B cell (primary cell): ENCODE results near the gene EML1. TPM values are rescaled to one million over a fixed set of nuclear protein-coding genes. Genes with fewer than 3 reads are reported as not detected.

Experiments
- ATAC-seq: fragments of 200-7000 bp; cut with Tn5 transposase; one replicate; pipeline ENCODE4 v1.10.0; 2021; ENCODE audit warnings: low read depth, mild to moderate bottlenecking, moderate number of reproducible peaks, moderate library complexity
- CTCF ChIA-PET: fragments of 350-600 bp; sonication (Branson Sonifier 250); formaldehyde crosslinking; loops from one replicate; lab custom pipeline; 2021; ENCODE audit warnings: antibody characterized with exemption, inconsistent platforms; lab: Charles Lee
- POLR2A ChIA-PET: fragments of 350-600 bp; sonication (Branson Sonifier 250); formaldehyde crosslinking; loops from one replicate; lab custom pipeline; 2021; ENCODE audit warnings: antibody characterized with exemption; lab: Charles Lee
- DNase-seq: peaks from one replicate; pipeline ENCODE4 v3.0.0; 2013
- H2AFZ ChIP-seq: 2 replicates; pipeline ENCODE4 v1.6.1; 2012; ENCODE audit warnings: mild to moderate bottlenecking, low read depth, low read length; ENCODE audit not compliant: insufficient read depth, poor library complexity, severe bottlenecking
- H3K27ac ChIP-seq, 2 donors: 1 replicate in 1 of 2; 2 replicates in 1 of 2; pipeline ENCODE4 v1.5.1; 2012 to 2013; ENCODE audit warnings: low read length in 2 of 2, mild to moderate bottlenecking in 2 of 2, moderate library complexity in 1 of 2
- H3K27me3 ChIP-seq, 4 experiments: fragments of 200-600 bp in 1 of 4; sonication (generic) in 1 of 4; replicated peaks in 1 of 4; 1 replicate in 2 of 4; 2 replicates in 2 of 4; pipeline versions ENCODE4 v1.6.1 to v1.7.0; 2013 to 2016; ENCODE audit warnings: low read length in 3 of 4, mild to moderate bottlenecking in 2 of 4, mixed read lengths in 1 of 4, moderate library complexity in 1 of 4; ENCODE audit not compliant: insufficient read depth in 4 of 4, control insufficient read depth in 3 of 4; ENCODE audit errors: control extremely low read depth in 1 of 4
- H3K36me3 ChIP-seq, 2 experiments: replicated peaks in 1 of 2; 1 replicate in 1 of 2; 2 replicates in 1 of 2; pipeline versions ENCODE4 v1.6.1 to v1.7.1; 2013; ENCODE audit warnings: low read length in 1 of 2; ENCODE audit not compliant: insufficient read depth in 2 of 2, control insufficient read depth in 1 of 2; ENCODE audit errors: control extremely low read depth in 1 of 2, extremely low read depth in 1 of 2
- H3K4me1 ChIP-seq, 2 donors: fragments of 200-600 bp in 1 of 2; sonication (generic) in 1 of 2; 1 replicate in 1 of 2; 2 replicates in 1 of 2; pipeline versions ENCODE4 v1.5.1 to v1.6.1; 2013 to 2017; ENCODE audit warnings: low read length in 2 of 2; ENCODE audit not compliant: control insufficient read depth in 2 of 2, insufficient read depth in 2 of 2
- H3K4me2 ChIP-seq: replicated peaks from 2 replicates; pipeline ENCODE3; 2012; ENCODE audit warnings: mild to moderate bottlenecking, low read depth, low read length; ENCODE audit not compliant: poor library complexity, severe bottlenecking
- H3K4me3 ChIP-seq, 5 experiments: fragments of 200-600 bp in 1 of 5; sonication (generic) in 1 of 5; 1 replicate in 3 of 5; 2 replicates in 2 of 5; pipeline versions ENCODE4 v1.5.1 to v1.7.0; 2011 to 2016; ENCODE audit warnings: low read length in 4 of 5, mild to moderate bottlenecking in 4 of 5, low read depth in 2 of 5, control low read depth in 1 of 5, moderate library complexity in 1 of 5; ENCODE audit not compliant: insufficient read depth in 1 of 5; ENCODE audit errors: control extremely low read depth in 1 of 5, extremely low read depth in 1 of 5
- H3K79me2 ChIP-seq: fragments of 200-600 bp; sonication (generic); one replicate; pipeline ENCODE4 v1.6.0; 2016; ENCODE audit warnings: low read length; ENCODE audit not compliant: control insufficient read depth, insufficient read depth
- H3K9ac ChIP-seq: fragments of 200-600 bp; sonication (generic); 2 replicates; pipeline ENCODE4 v1.6.1; 2017; ENCODE audit warnings: mild to moderate bottlenecking, low read length, moderate library complexity
- H3K9me3 ChIP-seq, 3 donors: one replicate each; pipeline versions ENCODE4 v1.6.1 to v1.7.1; 2013; ENCODE audit warnings: low read length in 2 of 3; ENCODE audit not compliant: control insufficient read depth in 2 of 3, insufficient read depth in 1 of 3; ENCODE audit errors: control extremely low read depth in 1 of 3
- H4K20me1 ChIP-seq: 2 replicates; pipeline ENCODE4 v1.6.0; 2012; ENCODE audit warnings: mild to moderate bottlenecking, low read length; ENCODE audit not compliant: insufficient read depth, control insufficient read depth, poor library complexity, severe bottlenecking
- H3K27ac Mint-ChIP-seq: one replicate; pipeline ENCODE4 v1.8.0; 2021; ENCODE audit warnings: mixed read lengths
- H3K27me3 Mint-ChIP-seq: one replicate; pipeline ENCODE4 v1.8.0; 2021; ENCODE audit warnings: mixed read lengths
- H3K4me1 Mint-ChIP-seq: one replicate; pipeline ENCODE4 v1.8.0; 2021; ENCODE audit warnings: mixed read lengths
- H3K4me3 Mint-ChIP-seq: one replicate; pipeline ENCODE4 v1.8.0; 2021; ENCODE audit warnings: mixed read lengths
- H3K9me3 Mint-ChIP-seq: one replicate; pipeline ENCODE4 v1.8.0; 2022; ENCODE audit warnings: mixed read lengths; ENCODE audit not compliant: insufficient read depth
- CTCF ChIP-seq: fragments of 200-600 bp; IDR thresholded peaks from one replicate; pipeline ENCODE4 v1.8.0; 2022; ENCODE audit warnings: antibody characterized with exemption, mild to moderate bottlenecking
- EZH2 ChIP-seq: IDR thresholded peaks from 2 replicates; pipeline ENCODE4 v1.6.1; 2012; ENCODE audit warnings: borderline replicate concordance, low read depth, mild to moderate bottlenecking, moderate library complexity, low read length; ENCODE audit not compliant: insufficient read depth, poor library complexity, severe bottlenecking
- WGBS: methylation state at CpG from one replicate; pipeline ENCODE4 v1.1.5; 2013; ENCODE audit warnings: missing lambda C conversion rate; ENCODE audit not compliant: insufficient coverage; 5-methylcytosine and 5-hydroxymethylcytosine counted together
- intact Hi-C: fragments of 100-400 bp; cut with micrococcal nuclease; formaldehyde crosslinking; loops from one replicate; pipeline ENCODE4 v1.10.0; 2022
- polyA plus RNA-seq: library from polyadenylated mRNA; depleted of rRNA; stranded (reverse); fragments of >200 nt; gene quantifications from 2 replicates; pipeline ENCODE4 v1.2.3, GENCODE V29; 2012
- total RNA-seq, 2 donors: library from RNA; stranded (reverse); fragments of 120-200 nt in 1 of 2; gene quantifications; 1 replicate in 1 of 2; 2 replicates in 1 of 2; pipeline versions ENCODE4 v1.2.3 to v1.2.4, GENCODE V29; 2013 to 2022

The EML1 gene
- total and polyA plus RNA-seq, 2 donors (not counting 1 experiment from before 2014, with no cell fraction given) = not detected

DNA sequence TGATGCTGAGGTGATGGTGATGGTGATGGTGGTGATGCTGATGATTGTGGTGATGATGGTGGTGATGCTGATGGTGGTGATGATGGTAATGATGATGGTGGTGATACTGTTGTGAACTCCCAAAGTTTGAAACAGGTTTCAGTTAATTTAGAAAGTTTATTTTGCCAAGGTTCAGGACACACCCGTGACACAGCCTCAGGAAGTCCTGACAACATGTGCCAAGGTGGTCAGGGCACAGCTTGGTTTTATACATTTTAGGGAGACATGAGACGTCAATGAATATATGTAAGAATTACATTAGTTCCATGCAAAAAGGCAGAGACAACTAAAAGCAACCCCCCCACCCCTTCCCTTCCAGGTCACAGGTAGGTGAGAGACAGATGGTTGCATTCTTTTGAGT is 159.2 kb downstream of the EML1 start:
- no peaks in the 10 kb centered on the region for H3K79me2 ChIP-seq
- Mint-ChIP-seq H3K27ac (no peak overlapping the region), H3K27me3 (peaks cover 13% of the 10 kb centered on the region), H3K4me1 (peaks cover 3% of the 10 kb centered on the region), H3K9me3 (no peaks in the 10 kb centered on the region), H3K4me3 (no peak overlapping the region)
- H3K9ac ChIP-seq = no peak overlapping the region
- H3K4me1 ChIP-seq = no peaks in the 10 kb centered on the region
- no peak for DNase-seq
- no peaks in the 10 kb centered on the region for H3K36me3 ChIP-seq
- CTCF ChIA-PET = no interaction called here
- no peak overlapping the region for H3K27ac ChIP-seq
- peaks cover 0 to 14% (median 3%) of the 10 kb centered on the region in 4 experiments for H3K27me3 ChIP-seq
- no CpG with 5 or more reads among the region's 2 CpGs for WGBS
- no peak overlapping the region for H3K4me2 ChIP-seq
- H3K4me3 ChIP-seq = no peak overlapping the region
- TF ChIP-seq EZH2 = no peak
- TF ChIP-seq CTCF = no peak
- no peak for ATAC-seq
- H4K20me1 ChIP-seq = no peaks in the 10 kb centered on the region
- H2AFZ ChIP-seq = no peak overlapping the region
- intact Hi-C loops = no loop called here
- peaks cover 0 to 12% (median 0%) of the 10 kb centered on the region in 3 donors for H3K9me3 ChIP-seq
- POLR2A ChIA-PET = no interaction called here

- no peaks in the 10 kb centered on the region for H3K79me2 ChIP-seq
- no peaks in the 10 kb centered on the region for H3K4me1 Mint-ChIP-seq
- H3K4me1 ChIP-seq = no peaks in the 10 kb centered on the region
- WGBS = 92% methylated on average over 5 of the region's 7 CpGs
- no peak overlapping the region for H3K9ac ChIP-seq
- H3K36me3 ChIP-seq = no peaks in the 10 kb centered on the region
- H3K27ac Mint-ChIP-seq = no peak overlapping the region
- TF ChIP-seq CTCF = no peak
- TF ChIP-seq EZH2 = no peak
- POLR2A ChIA-PET = no interaction called here
- ATAC-seq (no peak), DNase-seq (no peak)
- H3K9me3 ChIP-seq = peaks cover 0 to 12% (median 0%) of the 10 kb centered on the region in 3 donors
- no peak overlapping the region for H3K4me3 ChIP-seq
- no peaks in the 10 kb centered on the region for H4K20me1 ChIP-seq
- H3K4me2 ChIP-seq = no peak overlapping the region
- H3K27me3 ChIP-seq = no peaks in the 10 kb centered on the region
- no peak overlapping the region for H3K4me3 Mint-ChIP-seq
- peaks cover 18% of the 10 kb centered on the region for H3K27me3 Mint-ChIP-seq
- CTCF ChIA-PET = no interaction called here
- intact Hi-C loops = no loop called here
- H2AFZ ChIP-seq = no peak overlapping the region
- no peak overlapping the region for H3K27ac ChIP-seq
- H3K9me3 Mint-ChIP-seq = no peaks in the 10 kb centered on the region
Measured at GRCh38 chr14:99955826-99956455, 162.7 kb downstream of the EML1 start.
